Stimulated activated CD8-positive, alpha-beta memory T cell treated with anti-CD3 and anti-CD28 coated beads, Interleukin-4, amount 100 ng/mL, for 4 hours (primary cell): ENCODE results near the gene SCAP.

Source experiments
- DNase-seq, 2 donors: peaks; one replicate each; pipeline ENCODE4 v3.0.0-alpha.2; 2020; ENCODE audit warnings: low read depth in 2 of 2, low spot score in 1 of 2

SCAP gene

DNA sequence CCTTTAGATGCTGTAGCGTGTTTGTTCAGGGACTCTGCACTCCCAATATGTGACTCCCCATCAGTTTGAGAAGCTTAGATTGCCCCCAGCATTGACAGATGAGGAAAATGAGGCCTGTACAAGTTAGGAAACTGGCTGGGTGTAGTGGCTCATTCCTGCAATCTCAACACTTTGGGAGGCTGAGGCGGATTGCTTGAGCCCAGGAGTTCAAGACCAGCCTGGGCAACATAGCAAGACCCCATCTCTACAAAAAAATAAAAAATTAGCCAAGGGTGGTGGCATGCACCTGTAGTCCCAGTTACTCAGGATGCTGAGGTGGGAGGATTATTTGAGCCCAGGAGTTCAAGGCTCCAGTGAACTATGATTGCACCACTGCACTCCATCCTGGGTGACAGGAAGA lies 108.9 kb downstream of the SCAP start:
- DNase-seq, result no peak

DNA sequence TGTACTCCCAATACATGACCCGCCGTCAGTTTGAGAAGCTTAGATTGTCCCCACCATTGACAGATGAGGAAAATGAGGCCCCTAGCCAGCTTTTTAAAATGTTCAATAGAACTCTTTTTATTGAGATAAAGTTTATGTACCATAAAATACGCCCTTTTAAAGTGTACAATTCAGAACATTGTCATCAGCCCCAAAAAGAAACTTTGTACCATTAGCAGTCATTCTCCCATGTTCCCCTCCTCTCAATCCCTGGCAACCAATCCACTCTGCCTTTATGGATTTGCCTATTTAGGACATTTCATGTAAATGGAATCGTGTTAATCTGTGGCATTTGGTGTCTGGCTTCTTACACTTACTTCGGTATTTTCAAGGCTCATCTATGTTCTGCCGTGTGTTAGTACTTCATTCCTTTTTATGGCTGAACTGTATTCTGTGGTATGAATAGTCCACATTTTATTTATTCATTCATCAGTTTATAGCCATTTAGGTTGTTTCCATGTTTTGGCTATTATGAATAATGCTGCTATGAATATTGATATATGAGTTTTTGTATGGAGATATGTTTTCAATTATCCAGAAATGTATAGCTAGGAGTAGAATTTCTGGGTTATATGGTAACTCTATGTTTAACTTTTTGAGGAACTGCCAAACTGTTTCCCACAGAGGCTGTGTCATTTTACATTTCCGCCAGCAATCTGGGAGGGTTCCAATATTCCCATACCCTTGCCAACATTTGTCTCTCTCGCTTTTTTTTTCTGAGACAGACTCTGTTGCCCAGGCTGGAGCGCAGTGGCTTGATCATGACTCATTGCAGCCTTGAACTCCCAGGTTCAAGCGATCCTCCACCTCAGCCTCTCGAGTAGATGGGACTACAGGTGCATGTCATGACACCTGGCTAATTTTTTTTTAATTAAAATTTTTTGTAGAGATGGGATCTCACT lies 110.3 kb downstream of the SCAP start:
- DNase-seq, result no peak
